Measurements from ENCODE around the gene DAB2IP.

DAB2IP gene

DNA sequence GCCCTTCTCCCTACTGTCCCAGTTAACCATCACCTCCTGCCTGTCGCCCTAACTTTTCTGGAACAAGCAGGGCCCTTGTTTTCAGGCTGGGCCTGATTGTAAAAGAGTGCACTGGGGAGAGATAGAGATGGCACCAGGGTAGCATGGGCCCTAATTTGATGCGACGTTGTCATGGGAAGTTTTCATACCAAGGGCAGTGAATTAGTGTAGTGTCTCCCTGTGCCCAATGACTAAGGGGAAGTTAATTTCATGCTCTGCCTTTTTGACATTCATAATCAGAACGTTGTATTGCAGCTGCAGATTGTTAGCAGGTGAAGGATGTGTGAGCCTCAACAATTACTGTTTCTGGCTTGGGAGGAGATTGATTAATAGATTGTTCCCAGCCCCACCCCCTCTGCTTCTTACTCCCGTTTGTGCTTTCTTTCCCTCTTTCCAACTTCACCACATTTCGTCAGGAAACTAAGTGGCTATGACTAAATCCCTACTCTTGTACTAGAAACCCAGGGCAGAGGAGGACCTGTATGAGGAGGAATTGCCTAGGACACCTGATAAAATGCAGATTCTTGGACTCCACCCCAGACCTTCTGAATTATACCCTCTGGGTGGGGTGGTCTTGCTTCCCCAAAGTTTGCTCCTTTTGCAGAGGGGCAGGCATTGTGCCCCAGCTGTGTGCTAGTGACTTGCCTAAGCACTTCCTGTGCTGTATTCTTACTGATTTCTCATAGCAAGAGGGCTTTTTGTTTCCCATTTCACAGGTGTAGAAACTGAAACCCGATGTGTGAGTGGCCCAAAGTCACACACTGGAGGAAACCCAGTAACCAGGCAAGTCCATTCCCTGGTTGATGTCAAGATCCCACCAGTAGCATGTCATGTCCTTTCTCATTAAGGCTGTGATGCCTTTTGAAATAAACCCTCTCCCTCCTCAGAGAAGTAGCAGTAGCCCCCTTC lies 56.3 kb downstream of the DAB2IP start:
- DNase-seq = no peak

DNA sequence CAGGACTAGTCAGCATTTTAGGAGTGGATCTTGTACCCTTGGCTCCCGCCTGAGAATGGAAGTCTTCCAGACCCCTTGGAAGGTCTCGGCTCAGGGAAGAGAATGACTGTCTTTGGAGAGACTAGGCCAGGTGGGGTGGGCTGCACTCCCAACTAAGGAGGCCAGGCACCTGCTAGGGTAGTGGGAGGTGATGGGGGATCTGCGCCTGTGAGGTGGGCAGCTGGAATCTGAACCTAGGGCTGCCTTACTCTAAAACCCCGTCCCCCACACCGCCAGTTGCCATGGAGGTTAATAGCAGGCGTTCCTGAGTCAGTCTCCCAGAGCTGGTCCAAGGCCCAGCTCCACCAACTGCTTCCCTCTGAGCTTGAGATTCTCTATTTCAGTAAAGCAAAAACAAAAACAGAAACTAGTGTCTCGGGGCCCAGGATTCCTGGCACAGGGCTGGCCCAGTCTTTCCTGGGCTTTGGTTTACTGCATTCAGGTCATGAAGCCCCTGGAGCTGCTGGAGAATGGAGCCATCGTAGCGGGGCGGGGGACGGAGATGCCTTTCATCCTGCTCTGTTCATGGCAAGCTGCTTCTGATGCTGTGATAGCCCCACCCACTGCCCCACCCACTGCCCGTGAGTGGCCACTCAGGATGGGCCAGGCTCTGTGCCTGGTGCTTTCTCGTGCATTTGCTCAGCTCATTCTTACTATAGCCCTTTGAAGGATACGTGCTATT lies 57.5 kb downstream of the DAB2IP start:
- peak; percentile 54 for DNase-seq

DNA sequence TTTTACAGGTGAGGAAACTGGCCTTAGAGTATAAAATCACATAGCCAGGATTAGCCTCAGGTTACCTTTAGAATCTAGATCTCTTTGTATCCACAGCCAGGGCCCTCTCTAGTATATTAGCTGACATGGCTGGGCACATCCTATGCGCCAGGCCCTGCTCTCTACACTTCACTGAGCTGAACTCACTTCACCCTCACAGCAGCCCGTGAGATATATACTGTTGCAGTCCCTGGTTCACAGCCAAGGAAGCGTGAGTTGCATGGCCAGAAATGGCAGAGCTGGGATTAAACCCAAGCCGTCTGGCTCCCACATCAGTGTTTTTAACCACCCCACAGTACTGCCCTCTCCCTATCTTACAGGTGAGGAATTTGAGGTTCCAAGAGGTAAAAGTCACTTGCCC lies 58.4 kb downstream of the DAB2IP start:
- DNase-seq = peak; percentile 58

DNA sequence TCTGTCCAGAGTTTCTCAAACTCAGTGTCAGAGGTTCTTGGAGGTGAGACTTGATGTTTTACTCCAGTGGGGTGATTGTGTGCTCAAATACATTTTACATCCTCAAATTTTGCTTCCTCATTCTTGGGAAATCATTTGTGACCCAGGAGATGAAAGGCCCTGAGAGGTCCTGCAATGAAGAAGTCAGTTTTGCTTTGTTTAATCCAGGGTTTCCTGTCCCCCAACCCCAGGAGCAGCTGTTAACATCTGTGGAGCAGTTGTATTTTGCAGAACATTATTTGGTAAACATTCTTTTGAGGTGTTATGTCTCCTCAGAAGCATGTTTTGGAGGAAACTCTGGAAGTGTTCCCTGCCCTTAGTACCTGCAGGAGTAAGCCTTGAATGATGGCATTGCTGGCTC lies 59.8 kb downstream of the DAB2IP start:
- no peak for DNase-seq

DNA sequence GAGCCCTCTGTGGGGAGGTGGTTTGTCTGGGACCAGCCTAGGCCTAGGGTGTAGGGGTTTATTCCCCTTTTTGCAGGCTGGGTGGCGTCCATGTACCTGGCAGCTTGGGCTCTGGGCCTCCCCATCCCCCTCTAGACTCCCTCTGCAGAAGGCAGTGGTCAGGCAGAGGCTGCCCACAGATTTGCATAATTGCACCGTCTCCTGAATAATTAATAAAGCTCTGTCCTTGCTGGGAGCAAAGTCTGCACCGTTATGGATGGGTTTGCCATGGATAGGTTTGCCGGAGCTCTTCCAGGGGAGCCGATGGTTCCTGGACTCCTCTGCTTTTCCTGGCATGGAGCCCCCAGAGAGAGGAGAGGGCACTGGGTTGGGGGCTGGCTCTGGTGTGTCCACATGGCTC lies 60.4 kb downstream of the DAB2IP start:
- no peak for DNase-seq

DNA sequence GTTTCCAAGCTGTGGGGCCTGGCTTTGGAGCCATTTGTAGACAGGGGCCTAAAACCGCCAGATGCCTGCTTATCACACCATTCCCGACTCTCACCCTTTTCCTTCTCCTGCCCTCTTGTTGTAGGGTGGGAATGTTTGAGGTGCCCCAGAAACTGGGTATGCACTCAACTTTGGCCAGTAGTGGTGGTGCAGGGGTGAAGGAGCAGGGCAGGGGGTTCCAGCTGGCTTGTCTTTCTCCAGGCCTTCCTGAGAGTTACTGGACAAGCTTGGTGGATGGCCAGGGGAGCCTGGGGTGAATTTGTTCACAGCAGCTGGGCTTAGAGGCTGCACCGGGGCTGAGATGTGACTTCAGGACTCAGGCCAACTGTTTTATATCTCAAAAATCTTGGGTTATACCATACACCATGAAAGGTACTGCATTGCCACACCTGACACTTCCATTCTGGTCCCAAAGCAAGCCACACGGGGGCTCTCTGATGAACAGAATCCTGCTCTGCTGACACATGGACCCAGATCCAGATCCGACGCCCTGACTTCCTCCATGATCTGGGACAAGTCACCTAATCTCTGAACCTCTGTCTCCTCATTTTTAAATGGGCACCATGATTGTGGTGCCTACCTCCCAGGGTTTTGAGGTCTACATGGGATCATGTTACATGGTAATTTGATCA lies 62.1 kb downstream of the DAB2IP start:
- DNase-seq = no peak

DNA sequence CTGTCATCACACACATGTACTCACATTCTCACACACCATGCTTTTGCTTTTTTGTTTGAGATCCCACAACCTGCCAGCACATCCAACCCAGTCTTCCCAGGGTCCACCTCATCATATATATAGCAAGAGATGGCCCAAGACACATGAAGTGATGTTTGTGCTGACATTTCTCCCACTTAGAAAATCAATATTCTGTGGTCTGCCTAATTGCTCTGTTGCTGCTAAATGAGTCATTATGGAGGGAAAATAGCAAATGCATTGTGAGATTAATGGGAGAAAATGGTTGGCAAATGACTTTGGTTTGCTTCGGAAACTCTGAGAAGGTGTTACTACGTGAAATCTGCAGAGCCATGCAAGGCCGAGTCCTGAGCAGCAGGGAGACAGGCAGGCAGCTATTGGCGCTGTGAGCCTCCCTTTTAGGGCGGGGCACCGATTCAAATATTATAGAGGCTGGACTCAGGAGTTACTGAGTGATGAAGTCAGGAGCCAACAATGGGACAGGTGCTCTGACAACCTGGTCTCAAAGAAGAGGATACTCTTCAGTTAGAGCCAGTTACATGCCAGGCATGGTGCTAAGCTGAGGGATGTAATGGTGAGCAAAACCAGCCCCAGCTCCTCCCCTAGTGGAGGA lies 62.8 kb downstream of the DAB2IP start:
- DNase-seq = no peak

DNA sequence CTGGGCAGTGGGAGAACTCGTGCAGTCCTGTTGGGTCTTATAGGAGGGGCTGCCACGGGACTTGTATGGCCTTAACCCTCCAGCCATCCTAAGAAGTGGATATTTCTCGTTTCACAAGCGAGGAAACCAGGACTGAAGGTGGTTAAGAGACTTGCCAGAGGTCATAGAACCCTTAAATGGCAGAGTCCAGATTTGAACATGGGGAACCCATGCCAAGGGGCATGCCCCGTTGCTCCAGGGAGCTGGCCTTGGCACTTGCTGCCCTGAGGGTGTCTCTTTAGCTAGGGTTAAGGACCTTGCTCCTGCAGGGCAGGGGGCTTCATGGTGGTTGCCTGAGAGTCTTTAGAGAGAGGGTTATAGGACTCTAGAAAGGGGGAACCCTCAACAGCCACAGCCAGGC lies 63.4 kb downstream of the DAB2IP start:
- DNase-seq = no peak

DNA sequence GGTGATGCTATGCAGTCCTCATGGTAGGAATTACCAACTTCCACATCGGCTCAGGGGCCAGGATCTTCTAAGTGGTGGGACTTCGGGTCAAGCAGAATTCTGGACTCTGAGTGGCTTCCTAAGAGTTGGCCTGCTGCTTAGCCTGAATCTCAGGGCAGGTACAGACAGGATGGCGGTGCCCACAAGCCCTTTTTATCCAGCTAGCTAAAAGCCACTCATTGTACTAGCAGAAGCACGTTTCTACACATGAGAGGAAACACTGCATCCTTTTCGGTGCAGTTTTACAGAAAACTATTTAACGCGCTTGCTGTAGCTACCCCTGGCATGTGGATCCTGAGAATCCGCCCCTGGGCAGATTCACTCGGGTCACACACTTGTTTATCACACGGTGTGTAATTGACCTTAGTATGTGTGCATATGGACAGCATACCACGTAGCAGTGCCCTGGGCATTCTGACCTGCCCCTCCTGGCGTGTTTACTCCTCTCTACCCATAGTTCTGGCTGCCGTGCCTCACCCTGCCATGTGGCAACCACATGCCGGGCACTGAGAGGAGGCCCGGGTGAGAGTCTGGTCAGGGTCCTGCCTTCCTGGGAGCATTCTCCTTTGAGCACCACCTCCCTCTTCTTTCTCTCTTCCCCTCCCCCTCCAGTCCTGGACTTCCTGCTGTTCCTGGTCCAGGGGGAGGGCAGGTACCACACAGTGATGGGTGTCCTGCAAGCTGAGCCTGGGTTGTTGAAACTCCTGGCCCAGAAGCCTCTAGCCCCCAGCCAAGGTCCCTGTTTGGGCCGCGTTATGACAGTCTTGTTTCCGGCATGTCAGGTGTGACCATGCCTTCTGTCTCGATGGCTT lies 65.9 kb downstream of the DAB2IP start:
- no peak for DNase-seq

DNA sequence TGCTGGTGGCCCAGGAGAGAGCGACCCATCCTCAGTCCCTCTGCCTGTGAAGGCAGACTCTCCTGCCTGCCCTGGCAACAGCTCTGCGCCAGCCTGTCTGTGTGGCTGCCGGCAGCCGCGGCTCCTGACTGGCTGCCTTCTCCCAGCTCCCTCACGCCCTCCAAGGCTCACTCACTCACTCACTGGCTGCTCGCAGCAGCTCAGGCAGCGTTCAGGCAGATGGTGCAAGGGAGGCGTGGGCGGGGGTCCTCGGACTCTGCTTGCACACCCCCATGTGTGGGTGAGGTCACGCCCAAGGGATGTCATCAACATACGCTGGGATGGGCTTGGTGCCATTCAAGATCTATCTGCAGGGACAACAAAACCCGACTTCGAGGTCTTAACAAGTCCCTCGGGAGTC lies 66.7 kb downstream of the DAB2IP start:
- peak; percentile 47 for DNase-seq

DNA sequence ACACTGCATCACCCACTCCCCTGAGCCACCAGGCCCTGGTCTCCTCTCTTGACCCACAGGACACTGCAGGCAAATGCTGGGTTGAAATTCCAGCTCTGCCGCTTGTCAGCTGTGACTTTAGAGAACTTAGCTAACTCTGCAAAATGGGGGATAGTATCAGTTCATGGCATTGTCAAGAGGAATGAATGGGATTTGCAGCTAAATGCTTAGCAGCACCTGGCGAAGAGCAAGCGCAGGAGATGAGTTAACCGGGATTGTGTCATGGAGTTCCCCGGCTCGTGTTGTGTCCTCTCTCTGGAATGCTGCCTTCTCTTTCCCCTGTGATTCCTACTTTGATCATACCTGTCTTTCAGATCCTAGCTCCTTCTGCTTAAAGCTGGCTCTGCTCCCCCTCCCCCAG lies 67.1 kb downstream of the DAB2IP start:
- DNase-seq = no peak

DNA sequence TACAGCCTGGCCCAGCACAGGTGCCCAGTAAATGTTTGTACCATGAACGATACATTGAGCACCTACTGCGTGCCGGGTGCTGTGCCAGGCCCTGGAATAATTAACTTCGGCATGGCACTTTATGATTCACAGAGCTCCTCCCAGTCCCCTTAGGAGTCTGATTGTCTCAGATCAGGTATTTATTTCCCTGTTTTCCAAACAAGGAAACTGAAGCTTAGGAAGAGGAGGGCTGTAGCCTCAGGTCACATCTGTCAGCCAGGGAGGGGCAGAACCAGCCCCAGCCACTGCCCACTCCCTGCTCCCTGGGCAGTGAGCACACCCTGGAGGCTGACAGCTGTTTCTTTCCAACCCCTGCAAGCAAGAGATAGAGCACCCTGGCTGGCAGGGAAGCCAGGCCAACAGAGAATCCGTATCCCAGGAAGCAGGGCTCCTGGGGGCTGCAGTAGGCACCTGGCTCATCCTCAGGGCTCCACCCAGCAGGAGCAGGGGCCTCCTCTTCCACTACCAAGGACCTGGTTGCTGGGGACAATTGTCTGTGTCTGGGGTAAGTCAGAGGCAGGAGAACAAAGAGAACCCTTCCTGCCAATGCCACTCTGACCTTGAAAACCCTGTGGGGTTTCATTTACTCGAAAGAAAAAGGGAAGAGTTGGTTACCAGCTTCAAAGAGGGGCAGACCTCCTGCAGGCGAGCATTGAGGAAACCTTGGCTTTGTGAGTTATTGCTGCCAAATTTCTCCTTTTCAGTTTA lies 69.0 kb downstream of the DAB2IP start:
- DNase-seq = no peak

DNA sequence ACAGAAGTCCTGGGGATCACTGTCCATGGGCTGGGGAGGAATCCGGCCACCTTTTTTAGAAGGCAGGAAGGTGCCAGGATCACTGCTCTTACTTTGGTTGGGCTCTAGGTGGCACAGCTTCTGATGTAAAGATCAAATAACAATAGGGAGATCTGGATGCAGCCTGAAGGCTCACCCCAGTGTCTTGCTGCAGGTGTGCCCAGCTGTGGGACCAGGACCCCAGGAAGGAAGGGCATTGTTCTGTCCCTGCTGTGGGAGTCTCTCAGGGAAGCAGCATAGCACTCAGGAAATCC lies 69.6 kb downstream of the DAB2IP start:
- DNase-seq = no peak

DNA sequence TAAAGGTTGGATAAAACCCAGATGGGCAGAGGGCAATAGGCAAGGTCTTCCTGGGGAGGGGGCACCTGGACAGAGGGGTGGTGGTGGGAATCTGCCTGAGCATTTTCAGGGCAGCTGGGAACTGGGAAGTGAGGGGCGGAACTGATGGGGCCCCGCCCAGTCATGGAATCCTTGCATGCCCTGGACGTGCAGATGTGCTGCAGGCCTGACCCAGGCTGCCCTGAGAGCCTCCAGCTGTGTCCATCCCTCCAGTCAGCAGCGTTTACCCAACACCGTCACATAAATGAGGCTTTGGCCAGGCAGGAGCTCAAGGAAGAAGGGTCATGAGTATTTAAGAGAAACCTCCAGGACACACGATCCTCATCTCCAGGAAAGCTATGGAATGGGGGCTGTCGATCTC lies 70.3 kb downstream of the DAB2IP start:
- no peak for DNase-seq

DNA sequence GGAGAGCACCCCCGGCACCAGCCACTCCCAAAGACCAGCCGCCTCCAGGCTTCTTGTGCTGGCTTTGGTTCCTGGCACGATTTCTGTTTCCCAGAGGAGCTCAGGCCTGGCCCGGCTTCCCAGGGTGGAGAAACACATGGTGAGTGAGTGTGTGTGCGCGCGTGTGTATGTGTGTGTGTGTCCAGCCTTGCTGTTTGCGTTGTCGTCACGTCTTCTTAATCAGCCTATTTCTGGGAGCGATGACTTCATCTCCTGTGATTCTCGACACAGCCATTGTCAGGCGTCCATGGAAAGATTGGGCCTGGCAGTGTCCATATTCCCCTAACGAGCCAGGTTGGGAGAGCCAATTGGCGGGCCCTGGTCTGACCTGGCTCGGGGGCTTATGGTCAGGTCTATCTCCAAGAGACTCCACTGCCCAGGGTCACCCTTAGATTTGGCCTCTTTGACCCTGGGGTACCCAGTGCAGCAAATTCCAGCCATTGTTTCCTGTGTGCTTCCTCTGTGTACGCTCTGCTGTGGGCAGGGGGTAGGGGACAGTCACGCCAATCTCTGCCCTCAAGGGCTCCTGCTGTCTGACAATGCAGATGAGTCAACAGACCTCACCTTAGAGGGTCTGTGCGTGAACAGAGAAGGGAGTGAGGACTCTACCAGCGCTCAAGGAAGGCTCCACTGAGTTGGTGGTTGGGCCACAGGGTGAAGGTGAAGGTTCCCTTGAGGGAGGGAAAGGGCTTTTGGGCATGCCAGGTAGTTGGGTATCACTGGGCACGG lies 73.8 kb downstream of the DAB2IP start:
- DNase-seq = no peak

DNA sequence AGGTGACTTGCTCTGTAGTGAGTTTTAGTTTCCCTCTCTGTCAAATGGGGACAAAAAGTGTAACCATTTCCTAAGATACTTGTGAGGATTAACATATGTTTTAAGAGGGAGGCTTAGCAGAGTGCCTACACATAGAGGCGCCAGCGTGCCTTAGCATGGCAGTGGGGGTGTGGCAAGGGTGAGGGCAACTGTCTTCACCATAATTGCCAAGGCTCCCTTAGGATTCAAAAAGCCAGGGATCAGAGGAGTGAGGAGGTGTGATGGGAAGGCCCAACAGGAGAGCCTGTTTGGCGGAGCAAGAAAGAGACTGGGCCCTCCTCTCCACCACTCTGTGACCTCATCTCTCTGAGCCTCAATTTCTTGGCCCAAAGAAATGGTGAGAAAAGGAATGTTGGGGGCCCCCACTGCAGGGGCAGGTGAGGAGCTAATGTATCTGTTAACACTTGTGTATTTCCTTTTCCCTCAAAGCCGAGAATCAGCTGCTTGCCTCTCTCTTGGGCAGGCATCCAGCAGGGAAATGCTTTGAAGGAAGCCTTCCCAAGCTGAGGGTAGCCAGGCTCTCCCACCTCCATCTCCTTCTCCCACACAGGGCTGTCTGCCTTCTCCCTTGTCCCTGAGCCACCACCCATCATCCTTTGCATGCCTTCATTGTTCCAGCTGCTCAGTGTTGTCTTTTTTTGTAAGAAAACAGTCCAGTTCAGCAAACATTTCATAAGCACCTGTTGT lies 76.0 kb downstream of the DAB2IP start:
- DNase-seq = no peak

DNA sequence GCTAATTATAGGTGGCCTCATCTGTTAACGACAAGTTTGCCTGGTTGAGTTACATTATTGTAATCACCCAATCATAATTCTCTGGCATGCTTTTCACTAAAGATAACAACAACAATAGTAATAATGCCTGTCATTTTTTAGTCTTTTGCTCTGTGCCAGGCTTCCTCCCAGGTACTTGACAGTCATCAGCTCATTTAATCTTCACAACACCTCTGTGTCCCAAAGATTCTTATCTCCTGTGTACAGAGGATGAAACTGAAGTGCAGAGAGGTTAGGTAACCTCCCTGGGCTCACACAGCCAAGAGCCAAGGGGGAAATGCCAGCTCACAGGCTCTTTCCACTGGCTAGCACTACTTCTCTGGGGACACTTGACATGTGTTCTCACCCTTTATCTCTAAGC lies 77.5 kb downstream of the DAB2IP start:
- no peak for DNase-seq

DNA sequence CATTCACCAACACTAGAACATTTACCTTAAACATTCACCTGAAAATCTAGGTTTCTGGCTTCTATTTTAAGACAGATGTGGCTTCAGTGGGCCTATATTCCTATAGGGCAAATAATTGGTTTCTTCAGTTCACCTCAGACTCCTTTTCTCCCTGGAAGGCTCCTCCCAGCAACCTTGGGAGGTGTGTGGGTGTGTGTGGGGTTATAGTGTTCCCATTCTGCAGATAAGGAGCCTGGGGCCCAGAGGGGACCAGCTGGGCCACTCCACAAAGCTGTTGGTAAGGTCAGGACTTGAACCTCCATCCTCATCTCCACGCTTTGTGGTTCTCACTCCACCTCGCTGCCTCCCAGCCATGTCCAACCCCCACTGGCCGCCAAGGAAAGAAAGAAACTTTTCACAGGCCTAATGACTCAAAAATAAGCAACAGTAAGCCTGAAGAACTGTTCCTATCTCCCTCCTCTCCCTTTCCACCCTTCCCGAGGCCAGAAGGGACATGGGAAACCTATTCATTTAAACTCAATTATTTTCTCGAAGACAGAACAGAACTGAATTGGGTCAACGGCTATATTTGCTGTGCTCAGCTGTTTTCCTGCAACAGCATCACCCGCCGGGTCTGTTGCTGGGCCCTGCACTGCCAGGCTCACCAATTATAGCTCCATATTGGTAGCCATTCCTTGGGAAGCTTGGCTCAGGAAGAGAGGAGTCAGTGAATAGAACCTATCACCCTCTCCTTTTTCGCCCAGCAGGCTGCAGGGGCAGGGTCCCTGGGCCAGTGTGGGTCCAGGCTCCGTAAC lies 78.5 kb downstream of the DAB2IP start:
- DNase-seq = no peak

DNA sequence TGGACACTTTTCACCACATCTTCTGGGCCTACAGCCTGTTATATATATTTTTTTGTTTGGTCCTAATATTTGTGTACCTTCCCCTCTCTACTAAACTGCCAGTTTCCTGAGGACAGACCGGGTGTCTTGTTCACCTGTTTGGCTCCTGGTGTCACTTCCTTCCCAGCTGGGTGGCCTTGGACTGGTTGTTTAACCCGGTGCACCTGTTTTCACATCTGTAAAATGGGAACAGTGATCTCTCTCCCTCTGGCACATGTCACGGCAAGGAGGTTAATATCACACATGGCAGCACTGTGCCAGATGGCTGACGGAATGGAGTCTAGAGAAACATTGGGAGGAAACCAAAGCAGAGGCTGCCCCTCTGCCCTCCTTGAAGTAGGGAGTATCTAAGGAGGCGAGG lies 79.7 kb downstream of the DAB2IP start:
- no peak for DNase-seq
